Activated T-cell treated with anti-CD3 and anti-CD28 coated beads, Interleukin-2, amount 50 U/mL, for 72 hours (primary cell): ENCODE results near the gene FOXN3. TPM values are rescaled to one million over a fixed set of nuclear protein-coding genes. Genes with fewer than 3 reads are reported as not detected.
A peak's percentile ranks its signal among the peaks of the same experiment; 100 is the strongest.

Source experiments
- ATAC-seq, 2 donors: fragments of 150-1000 bp; cut with Tn5 transposase; replicated peaks in 1 of 2; 2 replicates each; pipeline ENCODE4 v1.10.0; 2021; ENCODE audit warnings: moderate library complexity in 2 of 2, mild to moderate bottlenecking in 1 of 2
- DNase-seq, 2 donors: peaks; one replicate each; pipeline ENCODE4 v3.0.0; 2021 to 2022; ENCODE audit warnings: mixed read lengths in 1 of 2
- H3K27ac Mint-ChIP-seq: one replicate; pipeline ENCODE4 v1.8.0; 2022; ENCODE audit warnings: mild to moderate bottlenecking, moderate library complexity, mixed read lengths
- H3K27me3 Mint-ChIP-seq: one replicate; pipeline ENCODE4 v1.8.0; 2022; ENCODE audit warnings: low read depth, mixed read lengths
- H3K36me3 Mint-ChIP-seq, 2 donors: one replicate each; pipeline ENCODE4 v1.8.0; 2022; ENCODE audit warnings: mixed read lengths in 2 of 2, mild to moderate bottlenecking in 1 of 2; ENCODE audit not compliant: insufficient read depth in 2 of 2
- H3K4me1 Mint-ChIP-seq: one replicate; pipeline ENCODE4 v1.8.0; 2022; ENCODE audit warnings: low read depth, mixed read lengths
- H3K4me3 Mint-ChIP-seq, 2 donors: one replicate each; pipeline ENCODE4 v1.8.0; 2022; ENCODE audit warnings: mild to moderate bottlenecking in 2 of 2, mixed read lengths in 2 of 2, moderate library complexity in 2 of 2
- H3K9me3 Mint-ChIP-seq, 2 donors: one replicate each; pipeline ENCODE4 v1.8.0; 2022; ENCODE audit warnings: mixed read lengths in 2 of 2
- total RNA-seq, 2 donors: library from RNA; stranded (reverse); gene quantifications; one replicate each; pipeline ENCODE4 v1.2.3, GENCODE V29; 2022

The FOXN3 gene
- total RNA-seq, 2 donors from 2014 or later, result 154 to 157 TPM

DNA sequence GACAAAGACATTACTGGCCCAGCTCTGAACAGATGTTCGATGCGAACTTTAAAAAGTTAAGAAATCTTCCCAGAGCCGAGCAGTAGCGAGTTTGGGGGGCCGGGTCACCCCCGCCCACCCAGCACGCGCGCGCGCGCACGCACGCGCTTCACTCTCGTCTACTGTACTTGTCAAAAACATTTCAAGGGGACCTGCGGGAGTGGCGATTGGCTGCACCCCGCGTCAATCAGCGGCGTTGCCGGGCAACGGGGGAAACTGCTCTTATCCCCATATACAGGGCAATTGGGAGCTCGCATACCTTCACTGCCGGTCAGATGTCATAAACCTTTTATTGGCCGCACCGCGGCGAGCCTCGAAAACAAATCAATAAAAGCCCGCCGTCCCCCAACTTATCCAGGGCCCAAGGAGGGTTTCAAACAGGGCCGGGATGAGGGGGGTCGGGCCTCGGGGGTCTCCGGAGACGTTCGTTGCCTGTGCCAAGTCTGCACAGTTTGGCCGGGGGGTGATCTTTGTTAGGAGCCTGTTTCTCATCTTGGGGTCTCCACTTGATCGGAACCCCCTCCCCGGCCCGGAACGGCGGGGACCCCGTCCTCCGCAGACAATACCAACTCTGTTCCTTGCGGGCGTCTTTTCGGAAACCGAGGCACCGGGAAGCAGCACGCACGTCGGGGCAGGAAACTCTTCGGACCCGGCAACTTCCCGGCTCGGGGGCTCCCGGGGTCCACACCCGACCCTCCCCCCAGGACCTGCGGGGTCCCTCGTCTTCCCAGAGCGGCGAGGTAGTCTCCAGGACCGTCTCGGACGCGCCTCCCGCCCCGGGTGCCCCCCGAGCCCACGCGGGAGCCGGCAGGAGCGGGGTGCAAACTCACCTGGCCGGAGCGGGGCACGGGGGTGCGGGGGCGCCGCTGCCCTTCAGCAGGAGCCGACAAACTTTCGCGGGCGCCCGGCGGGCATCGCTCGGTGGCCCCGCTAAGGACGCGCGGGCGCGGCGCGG, 734 bp downstream of the FOXN3 start:
- Mint-ChIP-seq H3K4me3 (peak overlapping the region; percentile 87 to 99), H3K36me3 (peaks cover 5 to 9% of the 10 kb centered on the region in 2 donors), H3K27ac (peak overlapping the region; percentile 96), H3K9me3 (no peaks in the 10 kb centered on the region), H3K27me3 (no peaks in the 10 kb centered on the region), H3K4me1 (peaks cover 64% of the 10 kb centered on the region)
- peak; percentile 97 to 99 for DNase-seq
- ATAC-seq, result peak; percentile 80 to 81

DNA sequence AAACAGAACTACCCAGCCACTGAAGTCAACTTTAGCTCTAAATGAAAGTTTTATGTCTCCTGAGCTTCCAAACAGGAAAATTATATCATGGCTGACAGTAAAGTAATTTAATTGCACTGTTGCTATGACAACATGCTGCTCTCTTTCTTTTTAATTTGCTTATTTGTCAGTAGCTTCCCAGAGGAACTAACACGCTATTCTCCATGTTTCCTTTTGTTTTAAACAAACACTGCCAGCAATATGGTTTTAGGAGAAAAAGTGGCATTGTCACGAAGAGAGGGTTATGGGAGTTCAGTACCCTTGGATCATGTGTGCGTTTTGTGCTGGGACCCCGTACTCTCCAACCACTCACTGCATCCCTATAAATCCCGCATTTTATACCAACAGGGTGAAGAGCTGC, 1.9 kb downstream of the FOXN3 start:
- Mint-ChIP-seq H3K4me1 (peaks cover 65% of the 10 kb centered on the region), H3K9me3 (no peaks in the 10 kb centered on the region), H3K36me3 (peaks cover 1 to 15% of the 10 kb centered on the region in 2 donors), H3K27ac (peak overlapping the region; percentile 35), H3K4me3 (peak overlapping the region; percentile 66 to 99), H3K27me3 (no peaks in the 10 kb centered on the region)
- no peak for ATAC-seq
- DNase-seq, result no peak

DNA sequence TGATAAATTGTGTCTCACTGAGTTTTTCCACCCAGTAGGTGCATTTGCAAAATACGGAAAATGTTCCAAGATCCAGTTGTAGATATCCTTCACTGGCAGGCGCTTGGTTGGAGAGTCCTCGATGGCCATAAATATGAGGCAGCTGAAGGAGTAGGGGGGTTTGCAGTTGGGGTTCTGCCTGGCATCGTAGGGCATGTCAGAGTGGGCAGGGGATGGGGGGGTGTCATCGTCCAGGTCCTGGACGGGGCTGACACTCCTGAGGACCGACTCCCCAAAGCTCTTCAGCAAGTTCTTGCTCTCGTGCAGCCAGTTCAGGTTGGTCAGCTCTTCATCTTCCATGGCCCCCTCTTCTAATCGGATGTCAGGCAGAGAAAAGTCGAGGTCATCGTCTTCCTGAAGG, 5.1 kb downstream of the FOXN3 start:
- no peak overlapping the region for H3K4me3 Mint-ChIP-seq
- DNase-seq (no peak), ATAC-seq (no peak)
- no peak overlapping the region for H3K27ac Mint-ChIP-seq
- H3K9me3 Mint-ChIP-seq, result no peaks in the 10 kb centered on the region
- peaks cover 6 to 19% of the 10 kb centered on the region in 2 donors for H3K36me3 Mint-ChIP-seq
- H3K27me3 Mint-ChIP-seq, result no peaks in the 10 kb centered on the region
- H3K4me1 Mint-ChIP-seq, result peaks cover 71% of the 10 kb centered on the region

DNA sequence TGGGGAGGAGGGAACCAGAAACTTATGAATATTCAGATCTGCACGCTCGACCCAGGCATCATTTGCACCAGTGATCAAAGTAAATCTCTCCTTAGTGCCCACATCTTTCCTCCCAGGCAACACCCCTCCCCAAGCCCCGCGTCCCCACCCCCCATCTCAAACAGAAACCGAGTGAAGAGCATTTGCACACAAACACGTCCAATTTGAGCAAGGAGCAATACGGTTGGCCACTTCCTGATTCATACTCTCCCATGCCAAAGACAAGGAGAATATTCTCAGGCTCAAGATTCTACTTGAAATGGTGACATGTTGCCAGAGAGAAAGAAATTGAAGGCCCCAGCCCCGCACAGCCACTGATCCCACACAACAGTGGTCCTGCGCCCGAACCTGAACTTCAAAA, 7.1 kb downstream of the FOXN3 start:
- no peak for DNase-seq
- Mint-ChIP-seq H3K4me1 (peaks cover 70% of the 10 kb centered on the region), H3K27me3 (no peaks in the 10 kb centered on the region), H3K36me3 (peaks cover 7 to 23% of the 10 kb centered on the region in 2 donors), H3K4me3 (peak overlapping the region; percentile 13 to 46), H3K27ac (no peak overlapping the region), H3K9me3 (no peaks in the 10 kb centered on the region)
- no peak for ATAC-seq

DNA sequence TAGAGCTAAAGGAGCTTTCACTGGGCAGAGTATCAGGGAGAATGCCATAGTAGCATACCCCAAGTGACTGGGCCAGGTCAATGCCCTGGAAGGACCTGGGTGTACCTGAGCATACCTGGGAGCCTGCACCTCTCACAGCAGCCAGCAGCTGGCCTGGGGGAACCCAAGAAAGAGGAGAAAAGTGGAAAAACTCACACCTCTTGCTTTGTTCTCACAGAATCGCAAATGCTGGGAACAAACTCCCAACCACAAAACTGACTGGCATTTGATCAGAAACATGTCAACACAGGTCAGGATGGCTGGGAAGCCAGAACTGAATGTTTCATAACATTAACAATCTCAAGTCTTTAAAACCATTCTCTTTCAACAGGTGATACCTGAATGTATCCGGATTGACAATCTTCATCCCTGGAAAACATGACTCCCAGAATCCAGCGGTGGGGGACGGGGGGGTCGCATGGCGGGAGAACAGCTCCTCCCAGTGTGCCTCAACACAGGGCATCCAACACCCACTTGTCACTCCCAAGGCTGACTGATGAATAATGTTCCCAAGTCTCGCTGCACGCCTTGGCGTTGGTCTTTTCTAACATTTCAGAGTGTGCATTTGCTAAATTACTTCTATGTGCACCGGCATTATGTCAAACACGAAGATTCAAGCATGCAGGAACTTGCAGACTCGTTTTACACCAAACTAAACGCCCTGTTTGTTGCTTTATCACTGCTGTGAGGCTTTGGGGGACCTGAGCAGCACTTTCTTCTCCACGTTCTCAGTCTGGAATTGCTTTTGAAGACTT, 7.9 kb downstream of the FOXN3 start:
- no peak overlapping the region for H3K4me3 Mint-ChIP-seq
- no peaks in the 10 kb centered on the region for H3K27me3 Mint-ChIP-seq
- DNase-seq, result no peak
- peaks cover 7 to 23% of the 10 kb centered on the region in 2 donors for H3K36me3 Mint-ChIP-seq
- ATAC-seq, result no peak
- peaks cover 70% of the 10 kb centered on the region for H3K4me1 Mint-ChIP-seq
- H3K9me3 Mint-ChIP-seq, result no peaks in the 10 kb centered on the region
- H3K27ac Mint-ChIP-seq, result peak overlapping the region; percentile 82

DNA sequence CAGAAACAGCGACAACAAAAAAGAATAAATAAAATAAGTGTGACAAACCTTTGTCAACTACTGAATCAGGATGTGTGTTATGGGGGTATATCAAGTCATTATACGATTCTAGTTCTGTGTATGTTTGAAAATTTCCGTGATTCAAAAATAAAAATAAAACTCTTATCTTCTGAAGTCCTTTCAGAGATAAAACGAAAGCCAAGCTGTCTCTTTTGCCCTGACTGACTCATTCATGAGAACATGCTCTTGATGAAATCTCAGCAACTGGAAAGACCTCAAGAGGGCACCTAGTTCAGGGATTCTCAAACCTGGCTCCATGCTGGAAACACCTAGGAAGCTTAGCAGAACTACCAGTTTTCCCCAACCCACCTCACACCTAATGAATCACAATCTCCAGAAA, 9.2 kb downstream of the FOXN3 start:
- Mint-ChIP-seq H3K27me3 (no peaks in the 10 kb centered on the region), H3K9me3 (no peaks in the 10 kb centered on the region), H3K36me3 (peaks cover 5 to 30% of the 10 kb centered on the region in 2 donors), H3K4me1 (peaks cover 76% of the 10 kb centered on the region), H3K27ac (peak overlapping the region; percentile 82), H3K4me3 (peak overlapping the region; percentile 53 to 81)
- DNase-seq (no peak), ATAC-seq (peak; percentile 73 to 78)

DNA sequence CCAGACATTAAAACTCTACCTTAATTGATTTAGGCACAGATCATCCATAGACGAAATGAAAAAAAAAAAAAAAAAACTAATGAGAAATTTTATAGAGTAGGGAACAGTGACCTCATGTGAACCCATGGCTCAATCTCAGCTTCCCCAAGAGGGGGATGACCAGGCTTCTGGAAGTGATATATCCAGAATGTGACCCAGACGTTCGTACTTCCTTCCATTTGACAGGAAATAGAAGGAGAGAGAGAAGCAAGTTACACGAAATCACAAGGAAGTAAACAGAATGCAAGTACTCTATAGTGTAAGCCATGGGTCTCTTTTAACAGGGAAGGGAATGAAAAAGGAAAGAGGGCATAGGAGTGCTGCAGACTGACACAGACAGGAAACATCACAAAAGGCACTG, 10.1 kb downstream of the FOXN3 start:
- Mint-ChIP-seq H3K4me1 (peaks cover 77% of the 10 kb centered on the region), H3K27ac (peak overlapping the region; percentile 33), H3K27me3 (no peaks in the 10 kb centered on the region), H3K4me3 (peak overlapping the region in 1 of 2 donors; percentile 81), H3K36me3 (peaks cover 5 to 37% of the 10 kb centered on the region in 2 donors), H3K9me3 (no peaks in the 10 kb centered on the region)
- DNase-seq (no peak), ATAC-seq (no peak)

DNA sequence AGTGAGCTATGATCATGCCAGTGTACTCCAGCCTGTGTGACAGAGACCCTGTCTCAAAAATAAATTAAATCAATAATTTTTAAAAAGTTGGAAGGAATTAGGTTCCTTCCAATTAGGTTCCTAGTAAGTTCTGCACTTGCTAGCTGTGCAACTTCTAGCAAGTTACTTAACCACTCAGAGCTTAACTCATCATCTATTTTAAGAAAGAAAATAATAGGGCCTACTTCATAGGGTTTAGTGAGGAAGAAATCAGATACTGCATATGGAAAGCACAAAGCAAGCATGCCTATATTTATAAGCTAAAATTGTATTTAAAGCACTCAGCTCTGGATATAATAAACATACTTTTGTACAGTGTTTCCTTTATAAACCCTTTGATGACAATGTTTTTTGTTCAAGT, 10.7 kb downstream of the FOXN3 start:
- Mint-ChIP-seq H3K4me3 (no peak overlapping the region), H3K9me3 (no peaks in the 10 kb centered on the region), H3K27me3 (no peaks in the 10 kb centered on the region), H3K27ac (peak overlapping the region; percentile 33), H3K36me3 (peaks cover 5 to 38% of the 10 kb centered on the region in 2 donors), H3K4me1 (peaks cover 82% of the 10 kb centered on the region)
- DNase-seq (no peak), ATAC-seq (no peak)

DNA sequence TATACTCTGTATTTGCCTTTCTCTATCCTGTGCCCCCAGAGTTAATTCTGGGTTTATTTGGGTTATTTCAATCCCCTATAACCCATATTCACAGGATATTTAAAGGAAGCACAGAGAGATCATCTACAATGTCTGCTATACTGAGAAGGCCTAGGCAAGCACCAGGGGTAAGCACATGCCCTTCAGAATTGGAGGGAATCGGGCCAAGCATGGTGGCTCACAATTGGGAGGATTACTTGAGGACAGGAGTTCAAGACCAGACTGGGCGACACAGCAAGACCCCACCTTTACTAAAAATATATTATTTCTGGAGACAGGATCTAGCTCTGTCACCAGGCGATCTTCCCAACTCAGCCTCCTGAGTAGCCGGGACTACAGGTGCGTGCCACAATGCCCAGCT, 11.3 kb downstream of the FOXN3 start:
- Mint-ChIP-seq H3K27ac (no peak overlapping the region), H3K4me1 (peaks cover 83% of the 10 kb centered on the region), H3K27me3 (no peaks in the 10 kb centered on the region), H3K36me3 (peaks cover 5 to 34% of the 10 kb centered on the region in 2 donors), H3K9me3 (no peaks in the 10 kb centered on the region), H3K4me3 (no peak overlapping the region)
- ATAC-seq, result no peak
- no peak for DNase-seq

DNA sequence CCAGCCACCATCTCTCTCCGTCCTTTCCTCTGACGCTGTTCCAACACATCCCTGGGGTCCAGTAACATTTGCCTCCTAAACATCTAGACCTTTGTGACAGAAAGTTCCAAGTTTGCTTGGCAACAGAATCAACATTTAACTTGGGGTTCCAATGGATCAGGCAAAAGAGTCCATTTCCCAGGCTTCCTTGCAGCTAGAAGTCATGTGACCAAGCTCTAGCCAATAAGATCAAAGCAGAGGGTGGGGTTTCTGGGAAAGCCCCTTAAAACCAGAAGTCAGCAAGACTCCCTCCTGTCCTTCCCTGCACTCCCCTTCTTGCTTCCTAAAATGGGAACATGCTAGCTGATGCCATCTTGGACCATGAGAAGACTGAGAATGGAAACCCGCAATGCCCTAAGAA, 14.7 kb downstream of the FOXN3 start:
- Mint-ChIP-seq H3K36me3 (peaks cover 4 to 30% of the 10 kb centered on the region in 2 donors), H3K9me3 (no peaks in the 10 kb centered on the region), H3K27ac (peak overlapping the region; percentile 58), H3K4me3 (no peak overlapping the region), H3K4me1 (peaks cover 58% of the 10 kb centered on the region), H3K27me3 (no peaks in the 10 kb centered on the region)
- DNase-seq, result no peak
- no peak for ATAC-seq

DNA sequence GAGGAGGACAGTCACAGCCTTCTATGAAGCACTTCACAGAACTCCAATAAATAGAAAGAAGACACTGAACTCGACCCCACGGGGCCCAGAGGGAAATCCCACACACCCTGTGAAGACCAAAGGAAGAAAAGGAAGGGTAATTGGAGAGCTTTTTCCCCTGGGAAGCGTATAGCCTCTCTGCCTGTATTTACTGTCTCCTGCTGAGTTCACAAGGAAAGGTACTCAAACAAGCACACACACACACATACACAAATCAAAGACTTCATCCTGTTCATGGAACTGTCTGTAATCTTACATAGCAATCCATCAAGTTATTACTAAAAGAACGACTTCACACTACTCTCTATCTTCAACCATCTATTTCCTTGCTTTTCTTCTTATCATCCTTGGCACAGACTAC, 15.3 kb downstream of the FOXN3 start:
- no peaks in the 10 kb centered on the region for H3K27me3 Mint-ChIP-seq
- DNase-seq (no peak), ATAC-seq (no peak)
- no peaks in the 10 kb centered on the region for H3K9me3 Mint-ChIP-seq
- no peak overlapping the region for H3K27ac Mint-ChIP-seq
- no peak overlapping the region for H3K4me3 Mint-ChIP-seq
- H3K4me1 Mint-ChIP-seq, result peaks cover 52% of the 10 kb centered on the region
- H3K36me3 Mint-ChIP-seq, result peaks cover 0 to 29% of the 10 kb centered on the region in 2 donors

DNA sequence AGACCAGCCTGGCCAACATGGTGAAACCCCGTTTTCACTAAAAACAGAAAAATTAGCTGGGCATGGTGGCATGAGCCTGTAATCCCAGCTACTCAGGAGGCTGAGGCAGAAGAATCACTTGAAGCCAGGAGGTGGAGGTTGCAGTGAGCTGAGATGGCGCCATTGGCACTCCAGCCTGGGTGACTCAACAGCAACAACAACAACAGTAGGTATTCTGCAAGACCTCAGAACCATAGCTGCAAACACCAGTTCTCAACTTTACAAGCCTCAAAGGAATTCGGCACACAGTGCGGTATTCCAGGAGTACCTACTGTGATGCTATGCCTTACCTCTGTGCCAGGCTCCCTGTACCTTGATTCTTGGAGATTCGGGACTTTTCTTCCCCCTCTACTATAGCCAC, 15.8 kb downstream of the FOXN3 start:
- Mint-ChIP-seq H3K4me3 (no peak overlapping the region), H3K27me3 (no peaks in the 10 kb centered on the region), H3K4me1 (peaks cover 50% of the 10 kb centered on the region), H3K27ac (no peak overlapping the region), H3K9me3 (no peaks in the 10 kb centered on the region), H3K36me3 (peaks cover 0 to 25% of the 10 kb centered on the region in 2 donors)
- no peak for DNase-seq
- no peak for ATAC-seq

DNA sequence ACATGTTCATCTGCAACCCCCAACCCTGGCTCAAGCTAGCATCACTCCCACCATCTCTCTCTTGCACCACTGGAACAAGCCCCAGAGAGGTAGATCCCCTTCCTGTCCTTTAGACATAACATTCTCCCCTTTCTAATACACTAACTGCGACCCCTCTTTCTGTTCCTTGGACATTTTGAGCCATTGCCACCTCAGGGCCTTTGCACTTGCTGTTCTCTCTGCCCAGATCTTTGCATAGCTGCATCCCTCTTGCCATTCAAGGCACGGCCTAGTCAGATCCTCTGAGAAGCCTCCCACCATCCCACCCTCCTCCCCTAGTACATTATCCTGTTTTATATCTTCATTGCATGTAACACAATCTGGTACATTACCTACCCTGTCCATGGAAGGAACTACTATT, 16.5 kb downstream of the FOXN3 start:
- Mint-ChIP-seq H3K9me3 (no peaks in the 10 kb centered on the region), H3K27ac (no peak overlapping the region), H3K36me3 (peaks cover 0 to 29% of the 10 kb centered on the region in 2 donors), H3K4me1 (peaks cover 57% of the 10 kb centered on the region), H3K4me3 (no peak overlapping the region), H3K27me3 (no peaks in the 10 kb centered on the region)
- no peak for ATAC-seq
- DNase-seq, result no peak
